Renal pelvis (tissue), 4 donors: ENCODE data around the gene C10orf105. TPM values are rescaled to one million over a fixed set of nuclear protein-coding genes. Genes with fewer than 3 reads are reported as not detected.

Experiments used
- DNase-seq: peaks from one replicate; pipeline ENCODE4 v3.0.0-alpha.2; 2013
- polyA plus RNA-seq, 3 donors: library from polyadenylated mRNA; unstranded; fragments of 120-200 nt; gene quantifications; one replicate each; pipeline ENCODE4 v1.2.1, GENCODE V29; 2013; ENCODE audit not compliant: insufficient read length in 3 of 3

C10orf105 gene
- polyA plus RNA-seq, 3 donors, result 0.07 to 0.26 (median 0.21) TPM

DNA sequence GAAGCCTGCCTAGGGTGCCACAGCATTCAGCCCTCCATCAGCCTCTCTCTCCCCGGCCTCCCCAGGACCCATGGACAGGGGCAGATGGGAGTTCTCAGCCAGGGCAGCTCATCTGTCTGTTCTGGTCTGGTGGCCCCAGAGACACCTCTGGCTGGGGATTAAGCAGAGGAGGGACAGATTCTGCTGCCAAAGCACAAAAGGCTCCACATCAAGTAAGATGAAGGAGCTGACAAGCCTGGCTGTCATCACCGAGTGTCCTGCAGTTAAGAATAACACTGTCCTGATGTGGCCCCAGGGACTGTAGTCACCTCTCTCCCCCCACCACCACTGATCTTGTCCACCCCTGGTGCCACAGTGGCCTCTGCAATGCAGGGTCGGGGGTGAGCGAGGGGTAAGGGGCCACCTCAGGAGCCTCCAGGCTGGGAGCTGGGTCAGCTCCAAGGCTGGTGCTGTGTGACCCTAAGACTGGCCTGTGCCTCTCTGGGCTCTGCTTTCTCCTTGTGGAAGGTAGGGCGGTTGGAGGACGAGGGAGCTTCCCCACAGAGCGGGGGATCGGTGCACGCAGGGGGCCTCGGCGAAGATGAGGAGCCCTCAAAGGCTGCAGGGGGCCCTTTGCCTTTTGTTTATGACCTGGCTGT is 18.7 kb downstream of the C10orf105 start:
- peak; percentile 23 for DNase-seq

- no peak for DNase-seq
These were observed 20.8 kb downstream of the C10orf105 start for GRCh38 chr10:71698737-71699136.

- no peak for DNase-seq
These were observed 21.5 kb downstream of the C10orf105 start for GRCh38 chr10:71697938-71698709.

GRCh38 chr10:71696628-71697326 is 22.8 kb downstream of the C10orf105 start:
- DNase-seq, result no peak

- DNase-seq, result no peak
These were observed 23.8 kb downstream of the C10orf105 start for GRCh38 chr10:71695502-71696476.

GRCh38 chr10:71694567-71694968 is 25.0 kb downstream of the C10orf105 start:
- DNase-seq, result no peak

- DNase-seq, result no peak
These were observed 25.5 kb downstream of the C10orf105 start for GRCh38 chr10:71694039-71694501.

DNA sequence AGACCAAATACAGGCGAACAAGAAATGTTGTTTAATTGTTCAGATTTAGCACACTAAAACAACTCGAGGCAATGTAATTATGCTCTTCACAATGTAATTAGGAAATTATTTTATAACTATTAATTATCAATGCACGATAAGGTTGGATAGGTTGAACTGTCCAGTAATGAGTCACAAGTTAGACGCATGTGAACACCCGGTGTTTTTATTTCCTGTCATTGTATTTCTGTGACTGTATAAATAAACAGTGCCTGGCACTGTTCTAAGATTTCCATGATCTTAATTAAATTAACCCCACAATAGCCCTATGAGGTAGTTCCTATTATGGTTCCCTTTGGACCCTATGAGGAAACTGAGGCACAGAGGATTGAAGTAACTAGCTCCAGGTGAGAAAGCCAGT is 26.2 kb downstream of the C10orf105 start:
- DNase-seq, result no peak

DNA sequence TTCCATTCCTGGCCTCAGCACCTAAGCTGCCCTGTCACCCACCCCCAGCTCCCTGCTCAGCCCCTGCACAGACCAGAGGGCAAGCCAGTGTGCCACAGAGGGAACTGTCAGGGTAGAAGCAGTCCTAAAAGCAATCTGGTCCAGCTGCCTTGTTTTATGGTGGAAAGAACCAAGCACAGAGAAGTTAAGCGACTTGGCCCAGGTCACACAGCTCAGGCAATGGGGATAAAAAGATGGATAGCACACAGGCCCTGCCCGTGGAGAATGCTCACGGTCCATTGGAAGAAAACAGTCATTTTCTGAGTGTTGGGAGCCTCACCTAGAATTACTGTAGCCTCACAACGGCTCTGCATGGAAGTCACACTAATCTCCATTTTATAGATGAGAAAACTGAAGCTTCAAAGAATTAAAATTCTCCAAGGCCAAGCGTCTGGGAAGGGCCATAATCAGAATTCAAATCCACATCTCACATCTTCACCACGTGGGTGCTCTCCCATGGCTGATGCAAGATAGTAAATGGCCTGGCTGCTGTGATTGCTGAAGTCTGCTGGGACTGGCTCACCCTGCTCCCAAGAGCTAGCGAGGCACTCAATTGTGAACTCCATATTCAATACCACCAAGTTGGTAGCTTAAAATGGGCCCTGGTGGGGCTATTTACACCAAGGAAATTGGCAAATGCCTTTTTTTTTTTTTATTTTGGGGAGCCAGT is 26.8 kb downstream of the C10orf105 start:
- DNase-seq, result no peak

DNA sequence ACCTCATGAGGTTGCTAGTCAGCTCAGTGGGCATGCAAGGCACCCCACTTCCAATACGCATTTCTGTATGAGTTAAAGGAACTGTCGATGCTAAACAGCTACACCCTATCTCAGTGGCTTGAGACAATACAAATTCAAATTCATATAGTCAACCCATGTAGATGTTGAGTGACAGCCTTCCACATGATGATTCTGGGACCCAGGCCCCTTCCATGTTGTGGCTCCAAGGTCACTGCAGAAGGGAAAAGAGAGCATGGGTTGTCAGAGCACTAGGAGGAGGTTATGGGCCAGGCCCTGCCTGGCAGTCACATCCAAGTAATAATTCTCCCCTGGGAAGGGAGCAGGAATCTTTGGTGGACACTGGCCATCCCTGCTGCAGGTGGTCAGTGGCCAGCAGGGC is 28.2 kb downstream of the C10orf105 start:
- no peak for DNase-seq

DNA sequence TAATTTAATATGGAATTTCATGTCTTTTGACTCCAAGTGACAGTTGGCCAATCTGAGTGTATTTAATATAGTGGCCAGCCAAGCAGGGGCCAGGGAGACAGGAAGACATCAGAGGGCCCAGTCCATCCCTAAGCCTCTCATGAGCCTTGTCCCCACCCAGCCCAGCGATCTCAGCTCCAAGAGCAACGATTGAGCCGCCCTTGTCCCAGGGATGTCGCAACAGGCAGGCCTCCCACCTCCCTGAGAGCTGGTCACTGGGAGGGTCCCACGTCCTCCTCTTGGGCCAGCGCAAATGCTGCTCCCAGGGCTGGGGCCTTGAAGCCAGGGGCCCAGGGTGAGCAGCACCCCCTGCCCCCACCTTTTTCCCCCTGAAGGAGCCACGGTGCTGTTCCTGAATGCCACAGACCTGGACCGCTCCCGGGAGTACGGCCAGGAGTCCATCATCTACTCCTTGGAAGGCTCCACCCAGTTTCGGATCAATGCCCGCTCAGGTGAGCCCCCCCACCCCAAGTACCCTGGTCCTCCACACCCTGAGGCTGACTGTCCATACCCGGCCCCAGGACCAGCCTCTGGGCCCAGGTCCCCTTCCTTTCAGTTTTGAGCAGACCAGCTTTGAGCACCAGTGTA is 29.4 kb downstream of the C10orf105 start:
- DNase-seq, result no peak

DNA sequence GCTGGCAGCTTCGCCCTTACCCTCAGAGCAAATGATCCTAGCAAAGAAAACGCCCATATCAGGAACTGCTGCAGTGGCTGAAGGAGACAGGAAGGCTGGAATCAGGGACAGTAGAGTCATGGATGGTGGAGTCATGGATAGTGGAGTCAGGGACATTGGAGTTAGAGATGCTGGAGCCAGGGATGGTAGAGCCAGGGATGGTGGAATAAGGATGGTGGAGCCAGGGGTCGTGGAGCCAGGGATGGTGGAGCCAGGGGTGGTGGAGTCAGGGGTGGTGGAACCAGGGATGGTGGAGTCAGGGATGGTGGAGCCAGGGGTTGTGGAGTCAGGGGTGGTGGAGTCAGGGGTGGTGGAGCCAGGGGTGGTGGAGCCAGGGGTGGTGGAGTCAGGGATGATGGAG is 31.3 kb downstream of the C10orf105 start:
- DNase-seq, result no peak

DNA sequence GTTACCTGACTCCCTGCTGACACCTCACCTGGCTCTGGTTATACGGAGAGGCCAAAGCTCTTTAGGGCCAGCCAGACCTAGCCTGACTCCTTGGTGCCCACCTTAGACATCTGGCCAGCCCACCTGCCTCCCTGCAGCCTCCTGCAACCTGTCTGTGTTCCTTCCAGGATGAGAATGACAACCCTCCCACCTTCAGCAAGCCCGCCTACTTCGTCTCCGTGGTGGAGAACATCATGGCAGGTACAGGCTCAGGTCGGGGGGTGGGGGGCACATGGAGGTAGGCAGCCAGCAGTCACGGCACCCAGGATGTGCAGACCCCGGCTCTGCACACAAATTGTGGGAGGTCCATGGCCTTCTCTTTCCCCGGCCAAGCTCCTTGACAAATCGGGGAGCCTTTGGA is 32.1 kb downstream of the C10orf105 start:
- no peak for DNase-seq

DNA sequence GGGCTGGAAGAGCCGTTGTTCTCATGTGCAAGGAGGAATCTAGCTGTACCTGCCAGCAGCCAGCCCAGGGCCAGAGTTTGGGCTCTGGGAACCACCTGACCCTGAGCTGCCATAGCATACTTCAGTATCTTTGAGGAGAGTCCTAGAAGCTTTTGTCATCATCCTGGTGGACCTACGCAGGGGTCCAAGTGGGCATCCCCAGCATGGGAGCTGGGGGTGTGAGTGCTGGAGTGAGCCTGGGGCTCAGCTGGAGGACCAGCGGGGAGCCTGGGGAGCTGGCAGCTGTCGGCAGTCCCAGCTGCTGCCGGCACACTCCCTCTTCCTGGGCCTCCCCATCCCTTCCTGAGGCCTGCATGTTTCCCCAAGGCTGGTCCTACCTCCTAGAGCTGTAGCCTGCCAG is 32.5 kb downstream of the C10orf105 start:
- no peak for DNase-seq

GRCh38 chr10:71685554-71686232 is 33.9 kb downstream of the C10orf105 start:
- DNase-seq, result no peak

GRCh38 chr10:71684356-71685173 is 35.0 kb downstream of the C10orf105 start:
- no peak for DNase-seq

DNA sequence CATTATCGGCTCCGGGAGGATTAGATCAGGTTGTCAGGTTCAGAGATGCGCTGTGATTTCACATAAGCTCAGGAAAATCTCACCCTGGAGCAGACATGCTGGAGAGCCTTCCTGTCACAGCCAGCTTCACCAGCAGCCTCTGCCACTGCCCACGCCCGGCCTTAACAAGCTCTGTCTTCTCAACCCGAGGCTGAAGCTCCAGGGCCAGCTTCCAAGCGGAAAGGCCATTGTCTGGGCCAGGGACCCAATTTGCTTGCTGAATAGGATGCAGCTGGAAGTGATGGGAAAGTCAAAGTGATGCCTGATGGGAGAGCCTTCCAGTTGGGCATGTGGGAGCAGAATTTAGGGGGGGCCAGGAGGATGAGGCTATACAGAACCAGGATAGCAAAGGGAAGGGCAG is 36.3 kb downstream of the C10orf105 start:
- DNase-seq, result no peak

DNA sequence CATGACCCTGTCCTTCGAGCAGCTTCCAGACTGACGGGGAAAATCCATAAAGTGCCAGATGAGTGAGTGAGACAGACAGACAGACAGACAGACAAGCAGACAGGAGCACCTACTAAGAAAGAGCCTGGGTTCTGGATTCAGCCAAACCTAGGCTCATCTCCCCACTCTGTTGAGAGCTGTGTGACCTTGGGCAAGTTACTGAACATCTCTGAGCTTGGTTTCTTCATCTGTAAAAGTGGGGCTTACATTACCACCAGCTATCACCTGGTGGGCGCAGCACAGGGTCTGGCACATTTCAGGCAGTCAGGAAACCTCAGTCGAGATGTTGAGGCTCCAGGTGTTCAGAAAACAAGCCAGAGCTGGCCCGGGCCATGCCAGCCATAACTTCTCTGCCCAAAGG is 37.6 kb downstream of the C10orf105 start:
- no peak for DNase-seq

GRCh38 chr10:71679425-71679824 is 40.2 kb downstream of the C10orf105 start:
- no peak for DNase-seq
